H9 (cell line): Measurements from ENCODE around the gene PHF5A. TPM values are rescaled to one million over a fixed set of nuclear protein-coding genes. Genes with fewer than 3 reads are reported as not detected.

ENCODE experiments used
- DNase-seq: peaks from one replicate; pipeline ENCODE4 v3.0.0-alpha.2; 2017
- H2AFZ ChIP-seq: one replicate; pipeline ENCODE4 v1.6.1; 2013; ENCODE audit warnings: mild to moderate bottlenecking, low read length, control low read depth, moderate library complexity
- H2AK5ac ChIP-seq: 2 replicates; pipeline ENCODE4 v1.6.1; 2013; ENCODE audit warnings: low read length, control low read depth, mixed read lengths; ENCODE audit not compliant: insufficient read length
- H2BK120ac ChIP-seq: one replicate; pipeline ENCODE4 v1.6.1; 2013; ENCODE audit warnings: low read depth, mild to moderate bottlenecking, low read length, control low read depth, inconsistent platforms; ENCODE audit not compliant: poor library complexity, severe bottlenecking
- H2BK12ac ChIP-seq: 2 replicates; pipeline ENCODE4 v1.6.1; 2013; ENCODE audit warnings: low read length, control low read depth, mixed read lengths, low read depth; ENCODE audit not compliant: insufficient read length
- H2BK15ac ChIP-seq: 2 replicates; pipeline ENCODE4 v1.6.1; 2013; ENCODE audit warnings: low read depth, low read length, control low read depth
- H2BK20ac ChIP-seq: one replicate; pipeline ENCODE4 v1.6.1; 2013; ENCODE audit warnings: low read depth, mild to moderate bottlenecking, low read length, control low read depth, inconsistent platforms; ENCODE audit not compliant: poor library complexity, severe bottlenecking
- H2BK5ac ChIP-seq: 2 replicates; pipeline ENCODE4 v1.6.1; 2013; ENCODE audit warnings: low read length, control low read depth, mixed read lengths; ENCODE audit not compliant: insufficient read length
- H3K14ac ChIP-seq: 2 replicates; pipeline ENCODE4 v1.6.1; 2013; ENCODE audit warnings: low read length, control low read depth; ENCODE audit not compliant: insufficient read depth
- H3K18ac ChIP-seq: 2 replicates; pipeline ENCODE4 v1.6.1; 2013; ENCODE audit warnings: low read depth, mild to moderate bottlenecking, mixed read lengths, low read length, control low read depth; ENCODE audit not compliant: insufficient read length
- H3K23ac ChIP-seq: 2 replicates; pipeline ENCODE4 v1.6.1; 2013; ENCODE audit warnings: low read length, control low read depth, mixed read lengths, low read depth; ENCODE audit not compliant: insufficient read length
- H3K23me2 ChIP-seq: 2 replicates; pipeline ENCODE4 v1.6.1; 2013; ENCODE audit warnings: low read depth, mild to moderate bottlenecking, mixed read lengths, low read length, control low read depth; ENCODE audit not compliant: insufficient read length, poor library complexity, severe bottlenecking
- H3K27ac ChIP-seq: 2 replicates; pipeline ENCODE4 v1.5.1; 2013; ENCODE audit warnings: low read length, control low read depth, mixed read lengths, low read depth; ENCODE audit not compliant: insufficient read length
- H3K27me3 ChIP-seq: 2 replicates; pipeline ENCODE4 v1.6.1; 2013; ENCODE audit warnings: low read length, control low read depth, inconsistent platforms; ENCODE audit not compliant: insufficient read depth
- H3K4ac ChIP-seq: 2 replicates; pipeline ENCODE4 v1.6.1; 2013; ENCODE audit warnings: low read depth, mild to moderate bottlenecking, control low read depth, inconsistent platforms, low read length, moderate library complexity
- H3K4me1 ChIP-seq: 2 replicates; pipeline ENCODE4 v1.6.1; 2013; ENCODE audit warnings: low read length, control low read depth, inconsistent platforms; ENCODE audit not compliant: insufficient read depth
- H3K4me2 ChIP-seq: 2 replicates; pipeline ENCODE4 v1.6.1; 2013; ENCODE audit warnings: low read length, control low read depth, mixed read lengths; ENCODE audit not compliant: insufficient read length, insufficient read depth
- H3K56ac ChIP-seq: 2 replicates; pipeline ENCODE4 v1.6.1; 2013; ENCODE audit warnings: low read depth, mild to moderate bottlenecking, mixed read lengths, low read length, control low read depth; ENCODE audit not compliant: insufficient read length
- H3K79me1 ChIP-seq: 2 replicates; pipeline ENCODE4 v1.6.1; 2013; ENCODE audit warnings: low read depth, mild to moderate bottlenecking, moderate library complexity, low read length, control low read depth, inconsistent platforms; ENCODE audit not compliant: insufficient read depth, poor library complexity, severe bottlenecking
- H3K79me2 ChIP-seq: 2 replicates; pipeline ENCODE4 v1.6.1; 2013; ENCODE audit warnings: low read length, control low read depth, inconsistent platforms; ENCODE audit not compliant: insufficient read depth
- H3K9ac ChIP-seq: 2 replicates; pipeline ENCODE4 v1.6.1; 2013; ENCODE audit warnings: low read length, control low read depth, mixed read lengths; ENCODE audit not compliant: insufficient read length; ENCODE audit errors: extremely low read depth
- H3K9me3 ChIP-seq: one replicate; pipeline ENCODE4 v1.6.1; 2013; ENCODE audit warnings: low read depth, low read length, inconsistent platforms; ENCODE audit not compliant: control insufficient read depth
- H3T11ph ChIP-seq: one replicate; pipeline ENCODE4 v1.6.1; 2013; ENCODE audit warnings: mild to moderate bottlenecking, low read length, control low read depth, inconsistent platforms
- H4K20me1 ChIP-seq: one replicate; pipeline ENCODE4 v1.6.1; 2013; ENCODE audit not compliant: control insufficient read depth, insufficient read length, insufficient read depth
- H4K5ac ChIP-seq: 2 replicates; pipeline ENCODE4 v1.6.1; 2013; ENCODE audit warnings: low read depth, mild to moderate bottlenecking, mixed read lengths, low read length, control low read depth; ENCODE audit not compliant: insufficient read length
- H4K8ac ChIP-seq: replicated peaks from 2 replicates; pipeline ENCODE4 v1.6.1; 2013; ENCODE audit warnings: low read length, control low read depth, mixed read lengths, low read depth; ENCODE audit not compliant: insufficient read length
- H4K91ac ChIP-seq: 2 replicates; pipeline ENCODE4 v1.6.1; 2013; ENCODE audit warnings: low read depth, mild to moderate bottlenecking, moderate library complexity, mixed read lengths, low read length, control low read depth; ENCODE audit not compliant: insufficient read length
- H3K27ac Mint-ChIP-seq, 3 experiments: 2 replicates in 2 of 3; 3 replicates in 1 of 3; pipeline ENCODE4 v1.8.0; 2020 to 2021; ENCODE audit warnings: mixed read lengths in 3 of 3, mild to moderate bottlenecking in 1 of 3, moderate library complexity in 1 of 3
- H3K27me3 Mint-ChIP-seq: 2 replicates; pipeline ENCODE4 v1.8.0; 2021; ENCODE audit warnings: low read depth, mild to moderate bottlenecking, moderate library complexity, mixed read lengths
- H3K36me3 Mint-ChIP-seq, 3 experiments: 2 replicates in 2 of 3; 3 replicates in 1 of 3; pipeline ENCODE4 v1.8.0; 2020 to 2021; ENCODE audit warnings: low read depth in 3 of 3, mixed read lengths in 3 of 3; ENCODE audit not compliant: insufficient read depth in 1 of 3
- H3K4me1 Mint-ChIP-seq, 2 experiments: 2 replicates each; pipeline ENCODE4 v1.8.0; 2020; ENCODE audit warnings: mixed read lengths in 2 of 2
- H3K4me3 Mint-ChIP-seq, 2 experiments: 2 replicates in 1 of 2; 3 replicates in 1 of 2; pipeline ENCODE4 v1.8.0; 2020 to 2021; ENCODE audit warnings: mild to moderate bottlenecking in 2 of 2, mixed read lengths in 2 of 2, moderate library complexity in 1 of 2
- H3K9me3 Mint-ChIP-seq, 2 experiments: 2 replicates in 1 of 2; 3 replicates in 1 of 2; pipeline ENCODE4 v1.8.0; 2020; ENCODE audit warnings: mild to moderate bottlenecking in 2 of 2, mixed read lengths in 2 of 2, moderate library complexity in 1 of 2
- CTCF ChIP-seq: fragments of 200-600 bp; sonication (generic); conservative IDR thresholded peaks from 3 replicates; pipeline ENCODE4 v1.8.0; 2021; ENCODE audit warnings: antibody characterized with exemption, mild to moderate bottlenecking
- WGBS: extraction: QIAGEN DNeasy Blood & Tissue Kit; methylation state at CpG from one replicate; pipeline ENCODE4 v1.1.7; 2013; ENCODE audit warnings: missing lambda C conversion rate, low lambda C conversion rate, mixed read lengths; ENCODE audit not compliant: insufficient read length; ENCODE audit errors: extremely low coverage; 5-methylcytosine and 5-hydroxymethylcytosine counted together
- total RNA-seq: library from RNA; stranded (reverse); gene quantifications from 2 replicates; pipeline ENCODE4 v1.2.1, GENCODE V29; 2021

The PHF5A gene
- total RNA-seq, 1 experiment from 2014 or later = 114 TPM

- H3K27ac Mint-ChIP-seq = peak overlapping the region in 2 of 3 experiments; percentile 53 to 74; a peak in 3 of 7 replicates
- H3K23ac ChIP-seq = no peak overlapping the region
- no CpG with 5 or more reads among the region's 2 CpGs for WGBS
These were observed 43.1 kb upstream of the PHF5A start for GRCh38 chr22:41511521-41511968.

More at GRCh38 chr22:41511521-41511968, 43.1 kb upstream of the PHF5A start:
- Histone ChIP-seq H3K4me2 (no peak overlapping the region), H3K79me2 (no peaks in the 10 kb centered on the region), H3K9ac (no peak overlapping the region), H3K27me3 (no peaks in the 10 kb centered on the region), H2AFZ (no peak overlapping the region), H4K5ac (no peak overlapping the region), H3K4ac (no peak overlapping the region), H4K8ac (no peak overlapping the region), H3K79me1 (no peaks in the 10 kb centered on the region), H3K9me3 (no peaks in the 10 kb centered on the region), H4K20me1 (no peaks in the 10 kb centered on the region), H2AK5ac (no peak overlapping the region), H3T11ph (no peak overlapping the region), H2BK15ac (no peak overlapping the region), H3K27ac (no peak overlapping the region), H2BK120ac (no peak overlapping the region), H3K14ac (no peak overlapping the region), H4K91ac (no peak overlapping the region), H3K56ac (no peak overlapping the region), H2BK20ac (no peak overlapping the region), H3K4me1 (peaks cover 5% of the 10 kb centered on the region; the same call in 1 of the 2 replicates), H3K18ac (no peak overlapping the region), H3K23me2 (no peaks in the 10 kb centered on the region), H2BK12ac (no peak overlapping the region), H2BK5ac (no peak overlapping the region)
- TF ChIP-seq CTCF = no peak
- Mint-ChIP-seq H3K4me1 (peaks cover 19 to 24% of the 10 kb centered on the region in 2 experiments), H3K36me3 (peaks cover 33 to 55% (median 54%) of the 10 kb centered on the region in 3 experiments; a peak in 6 of 7 replicates), H3K9me3 (no peaks in the 10 kb centered on the region), H3K27me3 (no peaks in the 10 kb centered on the region), H3K4me3 (no peak overlapping the region)
- no peak for DNase-seq
